ENCODE measurements around the gene LONP2.

DNA sequence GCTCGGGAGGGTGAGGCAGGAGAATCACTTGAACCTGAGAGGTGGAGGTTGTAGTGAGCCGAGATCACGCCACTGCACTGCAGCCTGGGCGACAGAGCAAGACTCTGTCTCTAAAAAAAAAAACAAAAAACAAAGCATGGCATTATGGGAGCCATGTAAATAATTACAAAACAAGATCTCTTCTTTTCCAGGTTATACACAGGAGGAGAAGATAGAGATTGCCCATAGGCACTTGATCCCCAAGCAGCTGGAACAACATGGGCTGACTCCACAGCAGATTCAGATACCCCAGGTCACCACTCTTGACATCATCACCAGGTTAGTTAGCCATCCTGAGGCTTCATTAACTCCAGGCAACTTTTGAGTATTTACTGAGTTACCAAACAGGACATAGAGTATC lies 55.4 kb downstream of the LONP2 start:
- TF ChIP-seq, protein P1, sequence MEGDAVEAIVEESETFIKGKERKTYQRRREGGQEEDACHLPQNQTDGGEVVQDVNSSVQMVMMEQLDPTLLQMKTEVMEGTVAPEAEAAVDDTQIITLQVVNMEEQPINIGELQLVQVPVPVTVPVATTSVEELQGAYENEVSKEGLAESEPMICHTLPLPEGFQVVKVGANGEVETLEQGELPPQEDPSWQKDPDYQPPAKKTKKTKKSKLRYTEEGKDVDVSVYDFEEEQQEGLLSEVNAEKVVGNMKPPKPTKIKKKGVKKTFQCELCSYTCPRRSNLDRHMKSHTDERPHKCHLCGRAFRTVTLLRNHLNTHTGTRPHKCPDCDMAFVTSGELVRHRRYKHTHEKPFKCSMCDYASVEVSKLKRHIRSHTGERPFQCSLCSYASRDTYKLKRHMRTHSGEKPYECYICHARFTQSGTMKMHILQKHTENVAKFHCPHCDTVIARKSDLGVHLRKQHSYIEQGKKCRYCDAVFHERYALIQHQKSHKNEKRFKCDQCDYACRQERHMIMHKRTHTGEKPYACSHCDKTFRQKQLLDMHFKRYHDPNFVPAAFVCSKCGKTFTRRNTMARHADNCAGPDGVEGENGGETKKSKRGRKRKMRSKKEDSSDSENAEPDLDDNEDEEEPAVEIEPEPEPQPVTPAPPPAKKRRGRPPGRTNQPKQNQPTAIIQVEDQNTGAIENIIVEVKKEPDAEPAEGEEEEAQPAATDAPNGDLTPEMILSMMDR (IDR thresholded peaks at IDR 0.05): no peak
- no peak for TF ChIP-seq POLR2A (IDR thresholded peaks at IDR 0.05)
